GM21390 (cell line): ENCODE measurements around the gene PAQR7.

ENCODE experiments used
- ATAC-seq: cut with Tn5 transposase; IDR thresholded peaks from one replicate; pipeline ENCODE4 v1.9.1; 2021; ENCODE audit not compliant: unreplicated experiment

PAQR7 gene

DNA sequence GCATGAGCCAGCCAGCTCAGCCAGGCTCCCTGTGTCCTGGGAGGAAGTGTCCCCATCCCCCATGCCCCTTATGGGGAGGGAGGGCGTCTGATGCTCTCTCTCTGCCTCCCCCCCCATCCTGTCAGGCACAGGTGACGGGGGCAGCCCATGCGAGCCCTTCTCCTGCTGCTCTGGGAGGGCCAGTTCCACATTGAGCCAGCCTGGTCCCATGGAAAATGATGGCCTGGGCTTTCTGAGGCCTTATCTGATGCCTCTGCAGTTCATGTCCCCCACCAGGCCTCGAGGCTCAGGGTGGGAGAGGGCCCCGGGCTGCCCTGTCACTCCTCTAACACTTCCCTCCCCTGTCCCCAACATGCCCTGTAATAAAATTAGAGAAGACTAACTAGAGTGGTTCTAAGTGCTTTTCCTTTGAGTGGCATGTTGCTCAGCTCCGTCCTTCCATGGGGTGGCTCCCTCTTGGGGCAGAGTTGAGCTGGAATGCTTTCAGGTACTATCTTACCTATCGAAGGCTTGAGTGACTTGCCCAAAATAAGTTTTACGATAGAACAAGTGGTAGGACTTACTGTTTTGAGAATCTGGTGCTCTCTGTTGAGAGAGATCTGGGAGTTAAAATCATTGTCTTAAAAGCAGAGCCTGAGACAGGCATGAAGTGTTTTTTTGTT lies 57.5 kb downstream of the PAQR7 start:
- no peak for ATAC-seq

- no peak for ATAC-seq
Observed at GRCh38 chr1:25816112-25816718, 59.3 kb downstream of the PAQR7 start.

DNA sequence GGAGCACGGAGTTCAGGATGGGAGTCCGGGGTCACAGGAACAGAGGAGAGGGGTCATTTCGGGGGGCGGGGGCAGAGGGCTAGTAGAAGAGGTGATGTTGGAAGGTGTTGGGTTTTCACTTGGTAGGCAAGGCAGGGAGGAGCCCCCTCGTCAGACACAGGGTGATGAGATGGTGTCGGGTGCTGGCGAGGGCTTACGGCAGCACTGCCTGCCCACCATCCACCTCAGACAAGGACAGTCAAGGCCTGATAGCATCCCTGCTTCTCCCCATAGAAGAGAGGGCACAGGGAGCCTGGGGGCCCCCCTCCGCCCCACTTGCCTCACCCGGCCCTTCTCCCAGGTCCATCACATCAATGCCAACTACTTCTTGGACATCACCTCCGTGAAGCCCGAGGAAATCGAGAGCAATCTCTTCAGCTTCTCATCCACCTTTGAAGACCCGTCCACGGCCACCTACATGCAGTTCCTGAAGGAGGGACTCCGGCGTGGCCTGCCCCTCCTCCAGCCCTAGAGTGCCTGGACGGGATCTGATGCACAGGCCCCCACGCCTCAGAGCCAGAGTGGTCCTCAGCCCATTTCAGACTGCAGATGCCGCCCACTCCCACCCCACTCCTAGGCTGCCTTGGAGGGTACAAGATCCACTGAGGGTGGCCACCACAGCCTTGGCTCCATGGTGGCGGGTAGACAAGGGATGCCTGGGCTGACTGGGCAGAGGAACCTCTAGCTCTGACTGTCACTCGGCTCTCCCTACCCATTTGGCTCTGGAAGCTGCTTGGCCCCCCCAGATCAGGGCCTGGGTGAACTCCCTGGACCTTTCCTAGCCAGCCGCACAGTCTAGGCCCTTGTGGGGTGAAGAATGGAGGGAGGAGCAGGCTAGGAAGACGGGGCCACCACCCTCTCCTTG lies 60.0 kb downstream of the PAQR7 start:
- ATAC-seq, result no peak

- ATAC-seq, result no peak
Observed at GRCh38 chr1:25814549-25815087, 60.9 kb downstream of the PAQR7 start.

- no peak for ATAC-seq
Observed at GRCh38 chr1:25813734-25814471, 61.6 kb downstream of the PAQR7 start.

DNA sequence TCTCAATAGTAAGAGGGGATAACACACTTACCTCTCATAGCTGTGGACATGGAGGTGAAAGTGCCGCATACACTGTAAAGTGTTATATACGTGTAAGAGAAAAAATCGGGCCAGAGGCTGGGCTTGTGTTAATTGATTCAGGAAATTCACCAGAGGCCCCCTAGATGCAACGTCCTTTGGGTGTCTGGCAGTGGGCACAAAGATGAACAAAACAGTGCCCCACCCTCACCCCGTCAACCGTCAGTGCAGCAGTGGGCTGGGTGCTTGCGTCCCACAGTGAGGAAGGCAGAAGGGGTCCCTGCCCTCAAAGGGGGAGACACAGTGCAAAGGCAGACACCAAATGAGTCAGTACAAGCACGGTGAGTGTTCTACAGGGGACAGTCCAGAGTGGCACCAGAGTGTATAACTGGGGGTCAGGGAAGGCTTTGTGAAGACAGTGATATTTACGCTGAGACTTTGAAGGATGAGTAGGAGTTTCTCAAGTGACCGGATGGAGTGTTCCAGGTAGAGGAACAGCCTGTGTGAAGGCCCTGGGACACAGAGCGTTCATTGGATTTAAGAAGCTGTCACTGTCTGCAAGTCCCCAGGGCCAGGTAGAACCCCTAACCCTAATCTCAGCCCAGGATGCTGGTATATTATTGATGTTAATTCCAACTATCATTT lies 62.3 kb downstream of the PAQR7 start:
- ATAC-seq, result no peak
